SIG-M5 treated with dmso at 0.1 percent for 504 hours (cell line): ENCODE measurements around the gene ACHE.
"Not testable (repeated sequence)": the region's sequence is repeated elsewhere in the genome, so short reads cannot be mapped to it uniquely, and the experiment has no call there.

Experiments used
- DNase-seq: peaks from one replicate; lab custom pipeline; 2025; ENCODE audit not compliant: unreplicated experiment; lab: John Stamatoyannopoulos, UW

The ACHE gene

GRCh38 chr7:100865938-100866728 lies 29.6 kb downstream of the ACHE start:
- no peak for DNase-seq

- DNase-seq: no peak
Measured at GRCh38 chr7:100865372-100865911, 30.2 kb downstream of the ACHE start.

DNA sequence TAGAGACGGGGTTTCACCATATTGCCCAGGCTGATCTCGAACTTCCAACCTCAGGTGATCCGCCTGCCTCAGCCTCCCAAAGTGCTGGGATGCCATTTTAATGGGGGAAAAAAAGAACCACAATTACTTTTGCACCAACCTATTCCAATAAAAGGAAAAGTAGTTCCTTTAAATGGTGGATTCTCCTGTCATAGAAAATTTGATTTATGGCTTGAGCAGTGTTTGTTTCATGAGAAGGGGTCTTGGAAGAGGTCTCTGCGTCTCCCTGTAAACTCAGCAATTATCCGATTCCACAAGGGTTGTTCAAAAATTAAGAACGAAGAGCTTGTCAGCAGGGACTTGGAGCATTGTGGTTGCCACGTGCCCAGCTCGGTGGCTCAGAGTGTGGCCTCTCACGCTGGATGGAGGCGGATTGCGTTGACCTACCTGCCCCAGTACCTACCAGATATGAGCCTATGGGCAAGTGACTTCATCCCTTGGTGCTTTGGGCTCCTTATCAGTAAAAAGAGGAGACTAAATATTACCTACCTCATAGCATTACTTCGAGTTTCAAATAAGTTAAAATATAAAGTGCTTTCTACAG lies 31.3 kb downstream of the ACHE start:
- DNase-seq: no peak

DNA sequence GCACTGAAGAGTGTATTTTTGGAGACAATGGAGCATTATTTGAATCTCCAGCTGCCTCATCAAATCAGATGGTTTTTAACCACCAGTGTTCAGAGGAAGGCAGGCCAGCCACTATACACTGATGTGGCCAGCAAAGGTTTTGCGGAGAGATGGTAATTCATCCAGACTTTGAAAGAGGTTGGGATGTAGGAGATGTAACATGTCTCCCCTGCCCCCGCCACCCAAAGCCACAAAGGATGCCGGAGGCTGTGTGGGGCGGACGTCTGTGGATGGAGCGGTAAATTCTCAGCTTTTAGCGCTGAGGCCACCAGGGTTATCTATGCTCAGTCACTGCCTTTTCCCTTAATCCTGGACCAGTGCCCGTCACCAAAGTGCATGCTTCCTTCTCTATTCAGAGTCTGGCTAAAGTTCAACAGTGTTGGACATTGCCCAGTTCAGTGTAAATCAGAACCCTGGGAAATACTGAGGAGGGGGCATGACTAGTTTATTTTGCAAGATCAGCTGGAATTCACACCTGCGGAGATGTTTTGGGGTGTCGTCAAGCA lies 32.2 kb downstream of the ACHE start:
- DNase-seq: no peak

DNA sequence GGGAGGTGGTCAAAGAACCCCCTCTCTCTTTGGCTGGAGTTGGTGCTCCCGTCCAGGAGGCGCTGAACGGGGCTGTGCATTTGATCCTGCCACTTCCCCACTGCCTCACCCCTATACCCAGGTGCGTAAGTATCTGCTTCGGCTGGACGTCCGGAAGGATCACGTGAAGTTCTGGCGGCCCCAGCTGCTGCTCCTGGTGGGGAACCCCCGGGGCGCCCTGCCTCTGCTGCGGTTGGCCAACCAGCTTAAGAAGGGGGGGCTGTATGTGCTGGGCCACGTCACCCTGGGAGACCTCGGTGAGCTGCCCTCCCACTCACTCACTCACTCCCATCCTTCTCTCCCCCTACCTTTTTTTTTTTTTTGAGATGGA lies 34.1 kb downstream of the ACHE start:
- DNase-seq: no peak

DNA sequence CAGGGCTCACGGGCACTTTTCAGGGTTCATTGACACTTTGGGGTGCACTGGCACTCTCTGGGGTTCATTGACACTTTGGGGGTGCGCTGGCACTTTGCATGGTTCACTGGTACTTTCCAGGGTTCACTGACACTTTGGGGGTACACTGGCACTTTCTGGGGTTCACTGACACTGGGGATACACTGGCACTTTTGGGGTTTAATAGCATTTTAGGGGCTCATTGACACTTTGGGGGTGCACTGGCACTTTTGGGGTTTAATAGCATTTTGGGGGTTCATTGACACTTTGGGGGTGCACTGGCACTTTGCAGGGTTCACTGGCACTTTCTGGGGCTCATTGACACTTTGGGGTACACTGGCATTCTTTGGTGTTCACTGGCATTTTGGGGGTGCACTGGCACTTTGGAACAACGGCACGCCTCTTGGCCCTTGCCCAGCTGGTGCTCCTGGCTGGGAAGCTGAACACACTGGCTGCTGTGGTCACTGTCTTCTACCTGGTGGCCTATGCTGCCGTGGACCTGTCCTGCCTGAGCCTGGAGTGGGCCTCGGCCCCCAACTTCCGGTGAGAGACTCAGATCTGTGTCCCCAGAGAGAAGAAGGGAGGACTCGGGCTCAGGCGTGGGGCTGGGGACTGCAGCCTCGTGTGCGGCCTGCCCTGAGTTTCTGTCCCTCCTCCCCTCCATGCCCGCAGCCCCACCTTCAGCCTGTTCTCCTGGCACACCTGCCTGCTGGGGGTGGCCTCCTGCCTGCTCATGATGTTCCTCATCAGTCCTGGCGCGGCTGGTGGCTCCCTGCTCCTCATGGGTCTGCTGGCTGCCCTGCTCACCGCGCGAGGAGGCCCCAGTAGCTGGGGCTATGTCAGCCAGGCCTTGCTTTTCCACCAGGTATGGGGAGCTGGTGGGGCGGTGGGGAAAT lies 34.7 kb downstream of the ACHE start:
- no peak for DNase-seq

- DNase-seq: no peak
Measured at GRCh38 chr7:100859856-100860255, 35.8 kb downstream of the ACHE start.

DNA sequence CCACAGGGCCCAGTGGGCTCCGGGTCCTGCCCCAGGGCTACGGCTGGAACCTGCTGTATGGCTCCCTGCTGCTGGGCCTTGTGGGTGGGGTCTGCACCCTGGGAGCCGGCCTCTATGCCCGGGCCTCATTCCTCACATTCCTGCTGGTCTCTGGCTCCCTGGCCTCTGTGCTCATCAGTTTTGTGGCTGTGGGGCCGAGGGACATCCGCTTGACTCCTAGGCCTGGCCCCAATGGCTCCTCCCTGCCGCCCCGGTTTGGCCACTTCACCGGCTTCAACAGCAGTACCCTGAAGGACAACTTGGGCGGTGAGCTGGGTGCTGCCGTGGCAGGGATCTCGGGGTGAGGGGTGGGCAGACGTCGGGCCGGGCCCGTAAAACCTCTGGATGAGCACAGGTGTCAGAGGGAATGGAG lies 38.8 kb downstream of the ACHE start:
- DNase-seq: no peak

DNA sequence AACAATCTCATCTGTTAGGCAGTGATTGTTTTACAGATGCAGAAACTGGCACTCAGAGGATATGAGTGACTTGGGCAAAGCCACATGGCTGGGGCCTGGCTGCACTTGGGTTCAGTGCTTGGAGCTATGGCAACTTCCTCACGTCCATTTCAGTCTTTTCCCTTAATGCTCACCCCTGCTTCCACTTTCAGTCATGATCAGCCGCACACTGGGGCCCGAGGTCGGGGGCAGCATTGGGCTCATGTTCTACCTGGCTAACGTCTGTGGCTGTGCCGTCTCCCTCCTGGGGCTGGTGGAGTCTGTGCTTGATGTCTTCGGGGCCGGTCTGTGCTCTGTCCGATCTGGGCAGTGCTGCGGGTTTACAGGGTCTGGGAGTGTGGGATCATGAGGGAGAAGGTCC lies 40.2 kb downstream of the ACHE start:
- DNase-seq: no peak

- DNase-seq: not testable (repeated sequence)
Measured at GRCh38 chr7:100854899-100855298, 40.8 kb downstream of the ACHE start.

DNA sequence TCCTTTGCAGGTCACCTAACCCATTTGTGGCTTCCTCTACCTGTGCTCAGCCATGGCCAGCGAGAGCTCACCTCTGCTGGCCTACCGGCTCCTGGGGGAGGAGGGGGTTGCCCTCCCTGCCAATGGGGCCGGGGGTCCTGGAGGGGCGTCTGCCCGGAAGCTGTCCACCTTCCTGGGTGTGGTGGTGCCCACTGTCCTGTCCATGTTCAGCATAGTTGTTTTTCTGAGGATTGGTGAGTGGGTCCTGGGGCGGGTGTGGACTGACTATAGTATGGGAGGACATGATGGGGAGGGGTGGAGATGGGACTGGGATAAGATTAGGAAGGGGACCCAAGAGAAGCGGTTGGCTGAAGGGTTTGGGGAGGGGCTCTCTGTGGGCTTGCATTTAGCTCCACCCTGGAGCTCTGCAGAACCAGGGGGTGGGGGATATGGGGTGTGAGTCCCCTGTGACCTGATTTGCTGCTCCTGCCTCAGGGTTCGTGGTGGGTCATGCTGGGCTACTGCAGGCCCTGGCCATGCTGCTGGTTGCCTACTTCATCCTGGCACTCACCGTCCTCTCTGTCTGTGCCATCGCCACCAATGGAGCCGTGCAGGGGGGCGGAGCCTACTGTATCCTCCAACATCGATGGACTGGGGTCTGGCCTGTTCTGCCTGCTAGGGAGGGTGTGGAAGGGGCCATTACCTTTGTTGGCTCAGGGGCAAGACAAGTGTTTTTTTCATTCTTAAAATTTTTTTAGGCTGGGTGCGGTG lies 41.4 kb downstream of the ACHE start:
- DNase-seq: no peak

DNA sequence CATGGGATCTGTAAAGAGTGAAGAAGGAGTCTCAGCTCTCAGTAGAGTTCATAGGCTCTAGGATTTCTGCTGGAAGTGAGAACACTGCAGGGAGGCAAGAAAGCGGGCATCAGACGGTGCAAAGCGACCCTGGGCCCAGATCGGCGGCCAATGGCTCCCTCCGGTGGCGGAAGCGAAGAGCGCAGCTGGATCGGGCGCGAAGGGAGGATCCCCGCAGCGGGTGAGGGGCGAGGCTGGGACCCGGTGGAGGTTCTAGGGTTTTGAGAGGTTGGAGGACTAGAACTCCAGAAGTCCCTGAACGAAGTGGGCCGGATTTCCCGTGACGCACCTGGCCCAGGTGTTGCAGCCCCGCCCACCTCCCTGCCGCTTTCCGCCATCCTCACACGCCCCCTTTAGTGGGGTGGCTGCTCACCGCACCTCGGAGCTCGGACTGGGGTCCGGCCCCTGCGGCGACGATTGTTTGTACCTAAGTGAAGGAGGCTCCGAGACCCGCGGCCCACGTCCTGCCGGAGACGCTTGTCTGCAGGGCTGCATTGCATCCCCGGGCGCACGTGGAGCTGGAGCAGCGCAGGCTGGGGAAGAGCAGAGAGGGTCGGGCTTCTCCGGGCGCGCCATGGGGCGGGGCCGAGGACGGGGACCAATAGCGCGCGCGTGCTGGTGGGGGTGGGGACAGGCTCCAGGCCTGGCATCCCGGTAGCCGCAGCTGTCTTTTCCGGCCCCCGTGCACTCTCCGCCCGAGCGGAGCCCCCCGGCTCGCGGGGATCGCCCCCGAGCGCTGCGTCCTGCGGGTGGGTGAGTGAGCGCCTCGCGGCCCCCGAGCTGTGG lies 43.4 kb downstream of the ACHE start, which contains the start of gene SLC12A9:
Gene SLC12A9, plus strand, starts transcription at position 666 of the 825 bp plus-strand sequence. CDS start 1,485 bp downstream, outside the sequence.
- peak; percentile 89 for DNase-seq

DNA sequence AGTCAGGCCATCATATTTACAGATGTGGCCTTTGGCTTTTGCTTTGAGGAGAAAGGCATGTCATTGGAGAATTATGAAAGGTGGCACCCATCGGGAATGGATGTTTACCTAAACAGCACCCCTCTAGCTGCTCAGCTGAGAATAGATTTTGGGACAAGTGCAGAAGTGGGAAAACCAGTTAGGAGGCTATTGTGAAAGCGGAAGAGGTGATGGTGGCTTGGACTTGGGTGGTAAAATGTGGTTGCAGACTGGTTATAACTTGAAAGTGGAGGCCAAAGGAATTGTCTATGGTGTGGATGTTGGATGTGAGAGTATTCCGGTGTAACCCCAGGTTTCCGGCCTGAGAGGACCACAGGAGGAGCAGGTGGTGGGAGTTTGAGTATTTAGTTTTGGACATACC lies 48.3 kb downstream of the ACHE start:
- DNase-seq: no peak

GRCh38 chr7:100840470-100841100 lies 55.1 kb downstream of the ACHE start:
- DNase-seq: no peak
